ENCODE data around the gene PRKN.

PRKN gene

DNA sequence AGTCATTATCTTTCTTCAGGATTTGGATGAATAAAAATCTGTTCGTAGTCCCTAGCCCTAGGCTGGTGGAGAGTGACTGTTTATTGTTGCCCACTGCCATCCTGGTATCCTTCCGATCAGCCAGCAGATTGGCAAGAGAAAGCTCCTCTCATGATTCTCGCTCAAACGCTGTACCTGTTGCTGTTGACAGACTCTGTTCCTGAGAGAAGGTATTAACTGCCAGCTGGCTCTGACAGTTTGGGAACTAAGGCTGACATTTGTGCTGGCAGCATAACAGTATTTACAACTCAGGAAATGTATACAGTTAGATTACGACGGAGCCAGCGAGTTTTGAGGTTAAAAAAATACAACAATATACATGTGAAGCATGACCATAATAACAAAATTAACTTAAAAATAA is 674.5 kb downstream of the PRKN start:
- TF ChIP-seq CTCF (IDR thresholded peaks at IDR 0.05; ENCODE audit: low read length) (no peak), EZH2 (IDR thresholded peaks at IDR 0.05; ENCODE audit: borderline replicate concordance, low read length) (no peak)
- Histone ChIP-seq H2AFZ (ENCODE audit: low read length) (no peak overlapping the region), H3K9me3 (ENCODE audit: low read length) (no peaks in the 10 kb centered on the region), H3K4me3 (ENCODE audit: low read depth, low read length, poor library complexity, severe bottlenecking) (no peak overlapping the region), H3K9me2 (ENCODE audit: low read depth, low read length) (no peaks in the 10 kb centered on the region), H3K27me3 (ENCODE audit: insufficient read depth, low read length) (no peaks in the 10 kb centered on the region), H3F3A (ENCODE audit: insufficient read depth, low read length) (no peaks in the 10 kb centered on the region), H3K79me2 (ENCODE audit: insufficient read depth, low read length) (no peaks in the 10 kb centered on the region), H3K4me1 (ENCODE audit: insufficient read depth, low read length, severe bottlenecking) (no peaks in the 10 kb centered on the region), H3K36me3 (ENCODE audit: insufficient read depth, low read length) (no peaks in the 10 kb centered on the region), H3K27ac (ENCODE audit: low read depth, low read length, poor library complexity, severe bottlenecking) (no peak overlapping the region), H4K20me1 (ENCODE audit: insufficient read depth, low read length) (no peaks in the 10 kb centered on the region), H3K9ac (ENCODE audit: low read length) (no peak overlapping the region), H3K4me2 (ENCODE audit: low read length) (no peak overlapping the region)

- Histone ChIP-seq H3K9me3 (ENCODE audit: low read length) (no peaks in the 10 kb centered on the region), H3K79me2 (ENCODE audit: insufficient read depth, low read length) (no peaks in the 10 kb centered on the region), H4K20me1 (ENCODE audit: insufficient read depth, low read length) (no peaks in the 10 kb centered on the region), H2AFZ (ENCODE audit: low read length) (no peak overlapping the region), H3K36me3 (ENCODE audit: insufficient read depth, low read length) (no peaks in the 10 kb centered on the region), H3K9me2 (ENCODE audit: low read depth, low read length) (no peaks in the 10 kb centered on the region), H3K4me1 (ENCODE audit: insufficient read depth, low read length, severe bottlenecking) (no peaks in the 10 kb centered on the region), H3K4me3 (ENCODE audit: low read depth, low read length, poor library complexity, severe bottlenecking) (no peak overlapping the region), H3K9ac (ENCODE audit: low read length) (no peak overlapping the region), H3K27ac (ENCODE audit: low read depth, low read length, poor library complexity, severe bottlenecking) (no peak overlapping the region), H3K4me2 (ENCODE audit: low read length) (no peak overlapping the region), H3K27me3 (ENCODE audit: insufficient read depth, low read length) (no peaks in the 10 kb centered on the region), H3F3A (ENCODE audit: insufficient read depth, low read length) (no peaks in the 10 kb centered on the region)
- TF ChIP-seq EZH2 (IDR thresholded peaks at IDR 0.05; ENCODE audit: borderline replicate concordance, low read length), result no peak
- TF ChIP-seq CTCF (IDR thresholded peaks at IDR 0.05; ENCODE audit: low read length), result no peak
Measured at GRCh38 chr6:162050579-162050978, 677.0 kb downstream of the PRKN start.

GRCh38 chr6:162046324-162046723 is 681.2 kb downstream of the PRKN start:
- H3K4me1 ChIP-seq (ENCODE audit: insufficient read depth, low read length, severe bottlenecking), result no peaks in the 10 kb centered on the region
- no peaks in the 10 kb centered on the region for H3K9me3 ChIP-seq (ENCODE audit: low read length)
- H2AFZ ChIP-seq (ENCODE audit: low read length), result no peak overlapping the region
- H3K79me2 ChIP-seq (ENCODE audit: insufficient read depth, low read length), result no peaks in the 10 kb centered on the region
- no peaks in the 10 kb centered on the region for H3K36me3 ChIP-seq (ENCODE audit: insufficient read depth, low read length)
- no peak overlapping the region for H3K9ac ChIP-seq (ENCODE audit: low read length)
- H3K27me3 ChIP-seq (ENCODE audit: insufficient read depth, low read length), result no peaks in the 10 kb centered on the region
- H3K27ac ChIP-seq (ENCODE audit: low read depth, low read length, poor library complexity, severe bottlenecking), result no peak overlapping the region
- no peak overlapping the region for H3K4me3 ChIP-seq (ENCODE audit: low read depth, low read length, poor library complexity, severe bottlenecking)
- H3F3A ChIP-seq (ENCODE audit: insufficient read depth, low read length), result no peaks in the 10 kb centered on the region
- TF ChIP-seq CTCF (IDR thresholded peaks at IDR 0.05; ENCODE audit: low read length) (no peak), EZH2 (IDR thresholded peaks at IDR 0.05; ENCODE audit: borderline replicate concordance, low read length) (no peak)
- H3K9me2 ChIP-seq (ENCODE audit: low read depth, low read length), result no peaks in the 10 kb centered on the region
- no peak overlapping the region for H3K4me2 ChIP-seq (ENCODE audit: low read length)
- H4K20me1 ChIP-seq (ENCODE audit: insufficient read depth, low read length), result no peaks in the 10 kb centered on the region

Measured in OCI-LY1 (cell line).